ENCODE results near the gene DNAJC27. TPM values are rescaled to one million over a fixed set of nuclear protein-coding genes. Genes with fewer than 3 reads are reported as not detected.
"Not testable (repeated sequence)": the region's sequence is repeated elsewhere in the genome, so short reads cannot be mapped to it uniquely, and the experiment has no call there.

Gene DNAJC27
- total RNA-seq, 3 donors from 2014 or later (not counting 1 experiment from before 2014, with no cell fraction given) = 14.1 to 19.7 (median 16.6) TPM

DNA sequence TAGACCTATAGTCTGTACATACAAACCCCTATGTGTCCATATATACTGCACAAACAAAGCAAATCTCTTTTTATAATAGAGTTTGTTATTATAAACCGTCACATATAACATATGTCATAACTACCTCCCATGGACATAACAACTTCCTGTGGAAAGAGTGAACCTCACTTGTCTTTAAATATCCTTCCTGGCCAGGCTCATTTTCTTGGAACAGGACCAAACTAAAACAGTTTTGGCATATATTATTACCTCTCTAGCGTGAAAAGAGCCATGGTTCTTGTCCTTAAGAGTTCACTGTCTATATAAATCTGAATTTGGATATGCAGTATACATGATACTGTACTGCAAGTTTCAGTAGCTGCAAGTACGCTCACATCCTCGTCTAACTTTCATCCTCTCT is 28.3 kb upstream of the DNAJC27 start:
- 68% methylated on average over 4 of the region's 4 CpGs for WGBS (ENCODE audit: insufficient coverage)
- ATAC-seq = no peak
- H3K9me3 Mint-ChIP-seq = no peaks in the 10 kb centered on the region
- DNase-seq = no peak
- intact Hi-C loops (cut with micrococcal nuclease) = no loop called here
- H3K4me1 Mint-ChIP-seq = no peaks in the 10 kb centered on the region
- Histone ChIP-seq H3K27me3 (ENCODE audit: control insufficient read depth, insufficient read depth, low read length) (no peaks in the 10 kb centered on the region), H3K4me3 (ENCODE audit: low read length) (no peak overlapping the region), H3K27ac (ENCODE audit: low read length) (no peak overlapping the region), H3K4me1 (ENCODE audit: control insufficient read depth, insufficient read depth, low read length) (no peaks in the 10 kb centered on the region), H3K36me3 (ENCODE audit: control insufficient read depth, insufficient read depth, low read length) (no peaks in the 10 kb centered on the region), H3K9me3 (ENCODE audit: control insufficient read depth, insufficient read depth, low read length) (no peaks in the 10 kb centered on the region)
- TF ChIP-seq, protein P1, sequence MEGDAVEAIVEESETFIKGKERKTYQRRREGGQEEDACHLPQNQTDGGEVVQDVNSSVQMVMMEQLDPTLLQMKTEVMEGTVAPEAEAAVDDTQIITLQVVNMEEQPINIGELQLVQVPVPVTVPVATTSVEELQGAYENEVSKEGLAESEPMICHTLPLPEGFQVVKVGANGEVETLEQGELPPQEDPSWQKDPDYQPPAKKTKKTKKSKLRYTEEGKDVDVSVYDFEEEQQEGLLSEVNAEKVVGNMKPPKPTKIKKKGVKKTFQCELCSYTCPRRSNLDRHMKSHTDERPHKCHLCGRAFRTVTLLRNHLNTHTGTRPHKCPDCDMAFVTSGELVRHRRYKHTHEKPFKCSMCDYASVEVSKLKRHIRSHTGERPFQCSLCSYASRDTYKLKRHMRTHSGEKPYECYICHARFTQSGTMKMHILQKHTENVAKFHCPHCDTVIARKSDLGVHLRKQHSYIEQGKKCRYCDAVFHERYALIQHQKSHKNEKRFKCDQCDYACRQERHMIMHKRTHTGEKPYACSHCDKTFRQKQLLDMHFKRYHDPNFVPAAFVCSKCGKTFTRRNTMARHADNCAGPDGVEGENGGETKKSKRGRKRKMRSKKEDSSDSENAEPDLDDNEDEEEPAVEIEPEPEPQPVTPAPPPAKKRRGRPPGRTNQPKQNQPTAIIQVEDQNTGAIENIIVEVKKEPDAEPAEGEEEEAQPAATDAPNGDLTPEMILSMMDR (IDR thresholded peaks at IDR 0.05) = no peak
- H3K4me3 Mint-ChIP-seq = no peak overlapping the region
- H3K27ac Mint-ChIP-seq = no peak overlapping the region
- H3K36me3 Mint-ChIP-seq = no peaks in the 10 kb centered on the region
- peaks cover 0 to 6% of the 10 kb centered on the region in 2 donors for H3K27me3 Mint-ChIP-seq (ENCODE audit: low read depth in 2 of 2)

DNA sequence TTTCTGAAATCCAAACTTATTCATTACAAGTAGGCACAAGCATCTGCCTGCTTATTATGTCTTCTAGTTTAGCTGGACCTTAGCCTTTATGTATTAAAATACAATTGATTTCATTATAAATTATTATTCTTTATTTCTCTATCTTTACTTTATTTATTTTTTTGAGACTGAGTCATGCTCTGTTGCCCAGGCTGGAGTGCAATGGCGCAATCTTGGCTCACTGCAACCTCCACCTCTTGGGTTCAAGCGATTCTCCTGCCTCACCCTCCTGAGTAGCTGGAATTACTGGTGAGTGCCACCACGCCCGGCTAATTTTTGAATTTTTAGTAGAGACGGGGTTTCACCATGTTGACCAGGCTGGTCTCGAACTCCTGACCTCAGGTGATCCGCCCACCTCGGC is 27.3 kb upstream of the DNAJC27 start:
- H3K4me1 ChIP-seq (ENCODE audit: control insufficient read depth, insufficient read depth, low read length); H3K9me3 Mint-ChIP-seq; ATAC-seq; H3K36me3 ChIP-seq (ENCODE audit: control insufficient read depth, insufficient read depth, low read length); H3K4me3 Mint-ChIP-seq; DNase-seq; intact Hi-C loops (cut with micrococcal nuclease); H3K4me1 Mint-ChIP-seq; H3K27ac Mint-ChIP-seq; H3K4me3 ChIP-seq (ENCODE audit: low read length); H3K36me3 Mint-ChIP-seq; H3K27ac ChIP-seq (ENCODE audit: low read length); H3K27me3 ChIP-seq (ENCODE audit: control insufficient read depth, insufficient read depth, low read length); H3K9me3 ChIP-seq (ENCODE audit: control insufficient read depth, insufficient read depth, low read length): not testable (repeated sequence)
- peaks cover 2 to 12% of the 10 kb centered on the region in 2 donors for H3K27me3 Mint-ChIP-seq (ENCODE audit: low read depth in 2 of 2)
- 85% methylated on average over 7 of the region's 8 CpGs for WGBS (ENCODE audit: insufficient coverage)

GRCh38 chr2:24994146-24994724 is 22.5 kb upstream of the DNAJC27 start:
- Mint-ChIP-seq H3K4me1 (no peaks in the 10 kb centered on the region), H3K36me3 (no peaks in the 10 kb centered on the region), H3K27ac (no peak overlapping the region), H3K27me3 (ENCODE audit: low read depth in 2 of 2) (peaks cover 10 to 18% of the 10 kb centered on the region in 2 donors), H3K4me3 (no peak overlapping the region), H3K9me3 (no peaks in the 10 kb centered on the region)
- no peak overlapping the region for H3K27ac ChIP-seq (ENCODE audit: low read length)
- H3K4me1 ChIP-seq (ENCODE audit: control insufficient read depth, insufficient read depth, low read length) = no peaks in the 10 kb centered on the region
- H3K36me3 ChIP-seq (ENCODE audit: control insufficient read depth, insufficient read depth, low read length) = no peaks in the 10 kb centered on the region
- WGBS (ENCODE audit: insufficient coverage) = 60% methylated on average over 1 of the region's 1 CpG
- no peaks in the 10 kb centered on the region for H3K9me3 ChIP-seq (ENCODE audit: control insufficient read depth, insufficient read depth, low read length)
- ATAC-seq = no peak
- H3K27me3 ChIP-seq (ENCODE audit: control insufficient read depth, insufficient read depth, low read length) = no peaks in the 10 kb centered on the region
- no peak overlapping the region for H3K4me3 ChIP-seq (ENCODE audit: low read length)
- TF ChIP-seq, protein P1 (IDR thresholded peaks at IDR 0.05) = no peak
- no peak for DNase-seq
- intact Hi-C loops (cut with micrococcal nuclease) = no loop called here

DNA sequence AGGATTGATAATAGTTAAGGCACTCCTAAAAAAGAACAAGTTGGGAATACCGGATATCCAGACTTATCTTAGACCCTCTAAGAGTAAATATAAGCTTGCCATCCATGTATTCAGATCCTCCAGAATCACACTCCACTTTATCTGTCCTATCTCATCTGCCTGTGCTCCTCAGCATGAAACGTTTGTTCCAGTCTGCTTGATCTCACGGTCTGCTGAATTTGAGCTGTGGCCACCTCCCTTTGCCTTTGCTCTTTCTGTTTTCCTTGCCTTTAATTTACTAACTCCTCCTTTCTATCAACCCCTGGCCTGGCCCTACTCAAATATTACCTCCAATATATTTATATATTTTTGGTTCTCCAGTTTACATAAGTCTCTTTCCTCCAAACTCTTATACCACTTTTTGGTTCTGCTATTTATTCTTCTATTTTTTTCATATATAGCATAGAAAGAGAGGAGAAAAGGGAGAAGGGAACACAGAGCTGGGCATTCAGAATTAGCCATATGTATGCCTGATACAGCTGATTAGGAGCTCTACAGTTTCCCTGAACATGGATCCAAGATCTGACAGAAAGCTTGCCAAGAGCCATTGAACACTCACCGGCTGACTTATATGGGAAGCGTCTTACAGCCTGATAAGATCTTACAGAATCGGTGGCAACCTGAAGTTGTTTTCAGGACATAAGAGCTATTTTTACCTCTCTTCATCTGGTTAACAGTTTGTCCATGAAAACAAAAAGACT is 21.8 kb upstream of the DNAJC27 start:
- intact Hi-C loops (cut with micrococcal nuclease) = no loop called here
- no peaks in the 10 kb centered on the region for H3K36me3 Mint-ChIP-seq
- Histone ChIP-seq H3K27me3 (ENCODE audit: control insufficient read depth, insufficient read depth, low read length) (no peaks in the 10 kb centered on the region), H3K4me1 (ENCODE audit: control insufficient read depth, insufficient read depth, low read length) (no peaks in the 10 kb centered on the region), H3K9me3 (ENCODE audit: control insufficient read depth, insufficient read depth, low read length) (no peaks in the 10 kb centered on the region), H3K36me3 (ENCODE audit: control insufficient read depth, insufficient read depth, low read length) (no peaks in the 10 kb centered on the region), H3K4me3 (ENCODE audit: low read length) (no peak overlapping the region), H3K27ac (ENCODE audit: low read length) (no peak overlapping the region)
- peaks cover 10 to 18% of the 10 kb centered on the region in 2 donors for H3K27me3 Mint-ChIP-seq (ENCODE audit: low read depth in 2 of 2)
- H3K4me1 Mint-ChIP-seq = no peaks in the 10 kb centered on the region
- 34% methylated on average over 6 of the region's 6 CpGs for WGBS (ENCODE audit: insufficient coverage)
- H3K9me3 Mint-ChIP-seq = no peaks in the 10 kb centered on the region
- ATAC-seq = no peak
- DNase-seq = no peak
- TF ChIP-seq, protein P1 (IDR thresholded peaks at IDR 0.05) = no peak
- H3K27ac Mint-ChIP-seq = no peak overlapping the region
- no peak overlapping the region for H3K4me3 Mint-ChIP-seq

All from natural killer cell (primary cell).